Adrenal gland (tissue), 12 donors: Measurements from ENCODE around the gene NUP50. TPM values are rescaled to one million over a fixed set of nuclear protein-coding genes. Genes with fewer than 3 reads are reported as not detected.

Experiments
- microRNA counts, 2 donors: library from miRNA; unstranded; fragments of <30 nt; microRNA quantifications; one replicate each; lab custom pipeline; 2016
- microRNA-seq, 3 donors: library from miRNA; unstranded; fragments of <30 nt; microRNA quantifications; one replicate each; pipeline ENCODE4, GENCODE V29; 2017 to 2020
- polyA plus RNA-seq, 3 donors: library from polyadenylated mRNA; stranded (reverse); fragments of 200-250 nt in 2 of 3; fragments of 350-450 nt in 1 of 3; fragmentation: Illumina TruSeq in 1 of 3; extraction: RNeasy Lipid Tissue Mini Kit (QIAGEN cat#74804) in 1 of 3; gene quantifications; one replicate each; pipeline ENCODE4 v1.2.3, GENCODE V29; 2013 to 2014
- small RNA-seq, 2 donors: library from RNA; depleted of rRNA; stranded (forward); fragments of <200 nt; gene quantifications; one replicate each; pipeline ENCODE3, GENCODE V24; 2016
- total RNA-seq, 9 donors: library from RNA; depleted of rRNA in 4 of 9; stranded (reverse); fragments of >200 nt in 4 of 9; fragments of 120-200 nt in 1 of 9; fragmentation: NEBNext Ultra II Directional in 1 of 9; extraction: Animal tissue kit (Norgen Biotek cat#: 25700) in 1 of 9; gene quantifications; one replicate each; pipeline versions ENCODE4 v1.1.0 to v1.2.4, GENCODE V29; 2013 to 2023
- donor health status: healthy with polysubstance abuse.
- donor health status: Bipolar disorder and iron deficiency.
- donor health status: DM: yes; HTN: yes; CAD: no.
- donor health status: DM: no; HTN: no; CAD: no.
- donor health status: DM: no; HTN: no; CAD: no.
- donor health status: DM: yes; HTN: yes; CAD: no.

NUP50 gene
- total and polyA plus RNA-seq, 12 donors = 14.9 to 126 (median 64.6) TPM

MicroRNAs within 50 kb of the gene (microRNA counts, 767-probe panel; counts per million panel counts)
- 0 counts per million in 2 donors for microRNA hsa-miR-1249 (lab: Ali Mortazavi, UCI)

Small RNA genes within 50 kb of the gene (microRNA-seq; reads per million reads assigned to microRNA genes)
- 12.6 to 118 (median 14.3) reads per million in 3 donors for gene MIR1249

Small RNA genes within 50 kb of the gene (small RNA-seq; reads per million reads assigned to genes)
- 0.42 to 1.1 reads per million in 2 donors for gene MIR1249

Other genes with a start within 250 kb of the NUP50 start
- gene PHF21B, start 153.9 kb upstream of the NUP50 start, total RNA-seq = 1 to 10 TPM in 8 of 9 donors, under 1 TPM in 1; 0.30 to 4.4 (median 1.8) TPM
- gene PHF21B, start 153.9 kb upstream of the NUP50 start, polyA plus RNA-seq = 1 to 10 TPM; 1.5 to 3.9 (median 1.8) TPM
- gene KIAA0930, start 77.0 kb downstream of the NUP50 start, total RNA-seq = 100 to 1,000 TPM in 4 of 9 donors, 10 to 100 TPM in 5; 40.3 to 142 (median 90.9) TPM
- 100 to 1,000 TPM in 2 of 3 donors, 10 to 100 TPM in 1; 43.3 to 183 (median 152) TPM for gene KIAA0930, start 77.0 kb downstream of the NUP50 start, polyA plus RNA-seq
- gene UPK3A, start 121.0 kb downstream of the NUP50 start, total RNA-seq = not detected
- gene UPK3A, start 121.0 kb downstream of the NUP50 start, polyA plus RNA-seq = under 1 TPM in 1 of 3 donors, not detected in 2; 0.17 TPM
- gene FAM118A, start 146.0 kb downstream of the NUP50 start, total RNA-seq = 10 to 100 TPM in 7 of 9 donors, 1 to 10 TPM in 2; 6.8 to 47.6 (median 12.0) TPM
- 100 to 1,000 TPM in 1 of 3 donors, 10 to 100 TPM in 2; 28.1 to 101 (median 28.7) TPM for gene FAM118A, start 146.0 kb downstream of the NUP50 start, polyA plus RNA-seq
- gene SMC1B, start 249.7 kb downstream of the NUP50 start, total RNA-seq = under 1 TPM in 1 of 9 donors, not detected in 8; 0.06 TPM
- gene SMC1B, start 249.7 kb downstream of the NUP50 start, polyA plus RNA-seq = not detected
- gene RIBC2, start 249.8 kb downstream of the NUP50 start, total RNA-seq = 1 to 10 TPM in 2 of 9 donors, under 1 TPM in 5, not detected in 2; 0.14 to 1.3 (median 0.36) TPM
- under 1 TPM; 0.16 to 0.64 (median 0.24) TPM for gene RIBC2, start 249.8 kb downstream of the NUP50 start, polyA plus RNA-seq